GM19438 (cell line): ENCODE measurements around the gene POLR3GL.

ENCODE experiments used
- ATAC-seq: cut with Tn5 transposase; IDR thresholded peaks from one replicate; pipeline ENCODE4 v1.9.1; 2021; ENCODE audit warnings: low read depth; ENCODE audit not compliant: unreplicated experiment

POLR3GL gene

DNA sequence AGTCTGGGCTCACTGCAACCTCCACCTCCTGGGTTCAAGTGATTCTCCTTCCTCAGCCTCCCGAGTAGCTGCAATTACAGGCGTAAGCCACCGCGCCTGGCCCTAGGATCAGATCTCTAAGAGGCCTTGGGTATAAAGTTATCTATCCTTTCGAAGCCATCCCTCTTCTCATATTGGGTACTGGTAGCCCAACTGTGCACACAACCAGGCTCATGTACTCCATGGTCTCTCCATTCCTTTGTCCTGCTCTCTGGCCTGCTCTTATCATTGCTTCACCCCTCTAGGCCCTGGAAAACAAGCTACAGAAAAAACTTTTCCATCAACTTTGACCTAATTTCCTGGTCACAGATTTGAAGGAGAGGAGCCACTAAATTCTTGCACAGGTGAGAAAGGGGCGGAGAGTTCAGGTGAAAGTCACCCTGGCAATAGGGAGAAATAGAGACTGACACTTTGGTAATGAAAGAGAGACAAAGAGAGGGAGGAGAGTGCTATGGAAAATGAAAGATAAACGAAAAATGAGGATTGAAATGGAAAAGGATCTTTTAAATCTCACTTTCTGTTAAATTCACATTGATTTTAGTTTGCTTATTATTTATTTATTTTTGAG is 25.9 kb downstream of the POLR3GL start:
- no peak for ATAC-seq

DNA sequence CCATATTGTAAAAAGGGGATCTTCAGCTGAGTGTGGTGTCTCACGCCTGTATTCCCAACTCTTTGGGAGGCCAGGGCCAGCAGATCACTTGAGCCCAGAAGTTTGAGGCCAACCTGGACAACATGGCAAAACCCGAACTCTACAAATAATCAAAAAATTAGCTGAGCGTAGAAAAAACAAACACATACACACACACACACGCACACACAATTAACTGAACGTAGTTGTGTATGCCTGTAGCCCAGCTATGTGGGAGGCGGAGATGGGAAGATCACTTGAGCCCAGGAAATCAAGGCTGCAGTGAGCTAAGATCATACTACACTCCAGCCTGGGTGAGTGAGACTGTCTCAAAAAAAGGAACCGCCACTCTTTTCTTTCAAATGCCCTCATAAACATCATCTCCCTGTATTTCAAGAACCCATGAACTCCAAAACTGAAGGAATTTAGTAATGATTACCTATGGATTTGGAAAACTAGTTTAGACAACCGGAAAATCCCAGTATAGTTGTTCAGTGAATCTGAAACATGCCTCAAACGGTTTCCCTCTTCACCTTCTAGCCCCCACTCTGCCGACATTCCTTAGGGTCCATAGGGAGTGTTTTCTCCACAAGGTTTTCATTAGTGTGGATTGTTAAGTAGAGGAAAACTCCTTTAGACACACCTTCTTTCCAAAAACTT is 27.4 kb downstream of the POLR3GL start:
- ATAC-seq: no peak

DNA sequence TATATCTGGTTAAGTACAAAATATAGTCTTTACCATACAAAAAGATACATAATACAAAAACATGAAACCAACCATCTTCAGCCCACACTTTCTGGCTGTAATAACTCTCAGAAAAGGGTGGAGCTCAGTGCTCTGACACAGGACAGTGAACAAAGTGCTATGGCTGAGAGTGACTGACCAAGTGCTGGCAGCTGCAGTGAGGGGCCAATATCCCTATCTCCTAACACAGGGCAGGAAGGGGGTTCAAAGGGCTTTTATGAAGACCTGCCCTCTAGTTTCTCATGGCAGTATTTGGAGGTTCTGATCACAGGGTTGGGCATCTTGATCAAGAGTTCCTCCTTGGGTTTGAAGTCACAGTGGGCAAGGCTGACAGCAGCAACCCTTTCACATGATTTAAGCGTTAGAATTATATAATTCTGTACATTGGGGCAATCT is 28.0 kb downstream of the POLR3GL start:
- no peak for ATAC-seq

DNA sequence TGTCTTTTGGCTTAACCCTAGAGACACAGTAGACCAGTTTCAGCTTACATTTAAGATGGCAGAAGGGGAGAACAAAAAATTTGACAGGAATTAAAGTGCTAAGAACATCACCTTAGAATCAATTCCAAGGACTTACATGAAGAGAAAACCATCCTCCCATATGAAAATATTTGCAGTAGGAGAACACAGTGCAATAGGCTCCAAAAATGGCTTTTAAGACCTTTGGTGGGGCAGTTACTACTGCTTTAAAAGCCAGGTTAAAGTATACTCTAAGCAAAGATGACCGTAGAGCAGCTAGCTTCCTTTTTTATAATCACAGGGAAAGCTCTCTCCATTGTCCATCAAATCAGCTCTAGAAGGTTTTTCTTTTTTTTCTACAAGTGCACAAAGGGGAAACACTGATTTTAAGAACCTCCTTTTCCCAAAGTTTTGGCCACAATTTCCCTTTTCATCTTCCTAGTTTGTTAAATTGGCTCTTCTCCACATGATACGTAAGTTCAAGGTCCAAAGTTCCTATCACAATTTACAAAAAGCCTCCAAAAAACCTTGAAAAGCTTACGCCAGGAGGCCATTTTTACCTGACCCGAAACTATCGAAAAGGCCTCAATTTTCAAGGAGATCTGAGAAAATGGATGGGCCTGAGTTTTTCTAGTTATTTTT is 28.6 kb downstream of the POLR3GL start:
- ATAC-seq: no peak

DNA sequence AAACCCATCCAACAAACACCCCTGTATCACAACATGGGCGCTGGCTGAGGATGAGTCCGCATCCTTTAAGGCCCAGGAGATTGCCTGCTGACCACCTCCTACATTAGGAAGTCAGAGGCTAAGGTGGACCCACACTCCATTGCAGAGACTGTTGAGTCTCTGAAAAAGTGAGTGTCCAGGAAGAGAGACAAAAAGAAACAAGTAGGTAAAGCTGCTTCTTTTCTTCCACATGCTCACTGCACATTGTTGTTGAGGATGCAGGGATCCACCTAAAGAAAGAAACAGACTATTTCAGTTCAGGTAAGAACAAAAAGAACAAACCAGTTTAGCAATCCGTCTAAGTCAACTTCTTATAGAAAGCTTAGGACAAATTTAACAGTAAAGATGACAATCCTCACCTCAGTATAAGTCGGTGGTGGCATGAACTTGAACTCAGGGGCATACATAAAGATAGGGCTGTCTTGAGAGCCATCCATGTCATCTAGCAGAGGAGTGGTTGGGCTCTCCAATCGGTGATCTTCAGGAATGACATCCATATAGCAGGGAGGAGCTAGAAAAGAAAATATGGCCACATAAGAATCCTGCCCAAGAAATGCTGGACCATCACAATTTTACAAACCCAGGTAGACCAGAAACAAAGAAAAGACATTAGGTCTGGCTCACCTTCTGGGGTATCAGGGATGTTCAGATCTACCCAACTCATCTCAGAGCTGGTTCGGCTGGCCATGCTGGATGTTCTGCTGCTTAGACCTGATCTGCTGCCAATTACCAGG is 29.3 kb downstream of the POLR3GL start:
- no peak for ATAC-seq

DNA sequence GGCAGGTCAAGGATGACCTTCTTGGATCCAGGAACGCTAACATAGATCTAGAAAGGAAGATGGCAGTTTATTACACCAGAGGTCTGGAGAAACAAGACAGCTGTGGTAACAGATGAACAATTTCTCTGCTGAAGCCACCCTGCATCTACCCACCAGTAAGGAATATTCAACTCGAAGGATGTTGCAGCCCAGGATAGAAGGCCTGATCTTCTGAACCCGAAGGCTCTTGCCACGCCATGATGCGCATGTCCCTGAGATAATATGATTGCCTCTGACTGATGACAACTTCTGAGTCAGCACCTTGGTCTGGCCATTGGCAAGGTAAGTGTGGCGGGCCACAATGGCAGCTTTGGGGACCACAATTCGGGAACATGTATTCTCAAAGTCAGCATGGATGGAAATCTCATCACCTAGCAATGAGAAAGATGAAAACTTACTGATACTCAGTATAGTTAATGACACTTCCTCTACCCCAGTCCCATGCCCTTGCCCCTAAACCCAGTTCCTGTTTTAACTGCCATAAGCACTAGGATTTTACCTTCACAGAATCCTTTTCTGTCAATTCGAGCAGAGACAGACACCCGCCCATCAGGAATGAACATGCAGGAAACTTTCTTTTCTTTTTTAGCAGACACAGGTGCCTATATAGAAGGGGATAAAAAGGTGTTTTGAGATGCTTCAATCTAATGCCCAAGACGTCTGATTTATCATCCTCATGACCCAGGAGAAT is 30.1 kb downstream of the POLR3GL start:
- ATAC-seq: no peak

DNA sequence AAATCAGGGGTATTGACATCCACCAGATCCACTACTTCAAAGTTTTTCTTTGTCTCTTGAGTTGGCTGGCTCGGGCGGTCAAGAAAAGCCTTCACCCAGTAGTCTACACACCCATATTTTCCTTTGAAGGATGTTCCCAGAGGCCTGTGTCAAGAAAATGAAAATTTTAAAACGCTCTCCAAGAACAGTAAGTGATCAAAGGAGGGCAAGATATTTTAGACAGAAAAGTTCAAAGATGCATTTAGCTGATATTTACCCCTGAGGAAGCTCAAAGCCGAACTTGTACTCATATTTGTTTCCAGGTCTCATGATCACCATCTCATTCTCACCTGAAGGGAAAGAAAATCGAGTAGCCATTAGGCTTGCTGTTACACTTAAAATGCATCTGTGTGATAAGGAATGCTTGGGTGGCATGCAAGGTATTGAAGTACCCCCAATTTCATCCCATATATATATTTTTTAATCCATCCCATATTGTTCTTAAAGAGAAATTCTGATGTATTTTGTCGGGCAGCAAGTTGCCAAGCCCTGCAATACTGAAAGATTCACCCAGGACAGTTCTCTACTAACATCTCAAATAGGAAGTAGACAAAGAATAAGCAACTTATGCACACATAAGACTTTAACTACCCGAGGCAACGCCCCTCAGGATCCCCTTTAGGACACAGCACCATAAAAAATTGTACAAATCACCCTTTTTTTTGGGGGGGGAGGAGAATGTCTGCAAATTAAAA is 30.8 kb downstream of the POLR3GL start:
- no peak for ATAC-seq

DNA sequence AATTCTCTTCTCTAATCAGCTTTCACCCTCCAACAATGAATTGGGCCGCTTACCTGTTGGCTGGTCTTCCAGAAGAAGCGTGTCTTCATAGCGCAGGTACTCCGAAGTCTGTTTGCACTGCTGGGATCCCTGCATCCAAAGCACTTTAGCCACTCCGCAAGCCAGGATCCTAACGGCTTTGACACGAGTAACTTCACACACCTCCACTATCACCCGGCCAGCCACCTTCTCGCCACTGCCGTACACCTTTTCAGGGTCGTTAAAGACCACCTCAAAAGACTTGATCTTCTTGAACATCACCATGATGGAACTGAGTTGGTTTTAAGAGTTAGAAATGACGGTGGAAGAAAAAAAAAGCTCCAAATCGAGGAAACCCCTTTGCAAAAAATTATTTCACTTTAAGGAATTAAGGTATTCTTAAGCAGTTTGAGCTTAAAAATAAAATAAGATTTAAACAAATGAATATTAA is 31.5 kb downstream of the POLR3GL start:
- ATAC-seq: no peak

DNA sequence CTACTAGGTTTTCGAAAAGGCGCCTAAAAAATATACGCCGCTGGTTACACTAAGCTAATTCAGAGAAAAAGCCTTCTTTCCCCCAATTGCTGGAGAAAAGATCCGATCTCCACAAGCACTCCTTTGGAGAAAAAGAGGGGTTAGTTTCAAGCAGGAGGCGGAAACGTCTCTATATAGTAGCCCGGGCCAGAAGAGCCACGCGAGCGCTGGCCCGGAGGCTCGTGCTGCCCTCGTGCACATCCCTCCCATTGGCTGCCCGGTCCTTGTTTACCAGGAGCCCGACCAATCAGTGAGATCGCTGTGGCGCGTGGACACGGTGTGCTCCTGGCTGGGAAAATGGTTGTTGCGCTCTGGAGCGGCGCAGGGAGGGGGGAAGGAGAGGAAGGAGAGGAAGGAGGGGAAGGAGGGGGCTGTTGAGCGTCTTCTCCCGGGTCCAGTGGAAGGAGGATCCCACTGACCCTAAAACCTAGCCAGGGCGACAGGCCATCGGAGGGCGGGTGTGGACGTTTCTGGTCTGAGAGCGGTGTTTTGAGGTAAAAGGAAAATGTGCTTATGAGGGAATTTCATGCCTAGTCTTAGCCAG is 32.0 kb downstream of the POLR3GL start, which contains the start of gene TXNIP:
Gene TXNIP, minus strand, starts transcription at position 147 of the 583 bp plus-strand sequence. CDS start 313 bp downstream, outside the sequence.
- peak; percentile 89 for ATAC-seq

DNA sequence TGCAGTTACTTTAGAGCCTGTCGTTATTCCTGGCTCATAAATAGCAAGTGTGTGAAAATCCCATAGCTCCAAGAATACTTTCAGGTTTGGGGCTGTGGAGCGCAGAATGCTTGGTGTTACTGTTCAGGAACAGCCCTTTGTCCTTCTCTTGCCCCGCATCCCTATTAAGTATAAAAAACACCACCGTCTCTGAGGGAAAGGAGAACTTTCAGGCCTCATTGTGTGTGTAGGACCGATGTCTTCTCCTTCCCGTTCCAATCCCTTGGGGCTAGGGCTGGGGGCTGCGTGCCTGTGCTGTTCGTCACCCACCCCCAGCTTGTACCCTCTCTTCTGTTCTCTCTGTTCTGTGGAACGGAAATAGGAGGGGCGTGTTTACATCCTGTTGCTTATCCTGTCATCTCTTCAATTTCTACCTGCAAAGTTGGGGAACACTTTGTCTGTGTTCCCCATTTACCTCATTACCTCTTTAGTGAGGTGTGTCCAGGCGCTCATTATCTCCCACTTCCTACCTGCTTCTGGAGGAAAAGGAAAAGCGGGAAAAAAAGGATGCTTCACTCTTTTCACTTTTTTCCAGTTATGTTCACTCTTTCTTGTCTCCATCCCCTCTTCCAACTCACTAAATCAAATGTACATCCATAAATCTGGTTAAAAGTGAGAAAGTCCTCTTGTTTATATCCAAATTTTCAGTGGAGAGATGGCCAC is 32.7 kb downstream of the POLR3GL start:
- ATAC-seq: peak; percentile 55

DNA sequence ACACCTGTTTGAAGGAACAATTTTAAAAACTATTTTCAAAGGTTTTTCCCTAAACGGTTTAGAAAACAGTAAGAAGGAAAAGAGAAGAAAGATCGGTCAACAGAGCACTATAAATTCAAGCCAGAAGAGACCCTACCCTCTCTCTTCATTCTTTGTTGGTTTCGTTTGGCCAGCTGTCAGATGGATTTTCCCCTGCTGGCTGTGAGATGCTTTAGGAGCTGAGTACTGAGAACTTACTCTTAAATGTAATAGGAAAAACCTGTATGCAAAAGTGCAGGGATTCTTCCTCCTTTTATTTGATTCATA is 33.2 kb downstream of the POLR3GL start:
- ATAC-seq: no peak

DNA sequence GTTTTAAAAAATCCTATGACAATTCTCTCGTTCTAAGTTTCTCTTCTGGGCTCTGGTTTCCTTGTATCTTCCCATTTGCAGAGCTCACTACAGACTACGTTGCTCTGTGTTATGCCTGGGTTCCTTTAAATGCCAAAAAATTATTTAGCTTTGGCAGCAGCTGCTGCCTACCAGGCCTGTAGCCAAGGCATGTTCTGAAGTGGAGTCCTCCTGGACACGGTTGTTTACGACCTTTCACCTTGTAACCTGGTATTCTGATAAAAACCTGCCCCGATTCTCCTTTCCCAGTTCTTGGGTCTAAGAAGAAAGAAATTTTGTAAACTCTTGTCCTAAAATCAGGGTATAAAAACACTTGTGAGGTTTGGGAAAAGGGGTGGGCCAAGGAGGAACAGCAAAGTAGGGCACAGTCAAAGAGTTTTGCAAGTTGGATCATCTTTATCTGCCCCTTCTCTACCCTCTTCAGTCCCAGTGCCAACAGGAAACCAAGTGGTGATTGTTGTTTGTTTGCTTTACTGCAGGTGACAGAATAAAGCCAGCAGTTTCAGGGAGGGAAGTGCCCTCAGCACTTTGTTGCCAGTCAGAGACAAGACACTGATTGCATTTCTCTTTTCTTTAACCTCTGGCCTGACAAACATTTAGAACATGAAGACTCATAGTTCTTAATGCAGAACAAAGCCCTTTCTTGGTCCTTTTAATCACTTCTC is 35.0 kb downstream of the POLR3GL start:
- no peak for ATAC-seq

DNA sequence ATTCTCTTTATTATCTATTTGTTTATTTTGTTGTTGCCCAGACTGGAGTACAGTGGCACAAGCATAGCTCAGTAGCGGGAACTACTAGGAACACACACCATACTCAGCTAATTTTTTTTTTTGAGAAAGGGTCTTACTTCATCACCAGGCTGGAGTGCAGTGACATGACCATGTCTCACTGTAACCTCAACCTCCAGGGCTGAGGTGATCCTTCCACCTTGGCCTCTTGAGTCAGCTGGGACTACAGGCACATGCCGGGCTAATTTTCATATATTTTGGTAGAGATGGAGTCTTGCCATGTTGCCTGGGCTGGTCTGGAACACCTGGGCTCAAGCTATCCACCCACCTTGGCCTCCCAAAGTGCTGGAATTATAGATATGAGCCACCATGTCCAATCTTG is 37.2 kb downstream of the POLR3GL start:
- no peak for ATAC-seq

DNA sequence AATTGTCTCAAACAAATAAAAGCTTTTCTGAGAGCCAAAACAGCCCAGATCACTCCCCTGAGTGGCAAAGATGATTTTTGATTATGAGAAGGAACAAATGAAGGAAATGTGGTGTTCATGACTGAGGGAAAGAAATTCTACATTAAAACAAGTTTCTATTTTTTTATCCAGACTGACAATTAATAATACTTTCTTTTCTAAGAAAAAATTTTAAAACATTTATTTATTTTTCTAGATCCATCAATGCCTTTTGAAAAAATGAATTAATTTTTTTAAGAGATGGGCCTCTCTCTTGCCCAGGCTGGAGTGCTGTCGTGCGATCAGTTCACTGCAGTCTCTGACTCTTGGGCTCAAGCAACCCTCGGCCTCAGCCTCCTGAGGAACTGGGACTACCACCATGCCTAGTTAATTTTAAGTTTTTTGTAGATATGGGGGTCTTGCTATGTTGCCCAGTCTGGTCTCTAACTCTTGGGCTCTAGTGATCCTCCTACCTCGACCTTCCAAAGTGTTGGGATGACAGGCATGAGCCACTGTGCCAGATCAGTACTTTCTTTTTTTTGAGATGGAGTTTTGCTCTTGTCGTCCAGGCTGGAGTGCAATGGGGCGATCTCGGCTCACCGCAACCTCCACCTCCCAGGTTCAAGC is 43.1 kb downstream of the POLR3GL start:
- ATAC-seq: no peak

DNA sequence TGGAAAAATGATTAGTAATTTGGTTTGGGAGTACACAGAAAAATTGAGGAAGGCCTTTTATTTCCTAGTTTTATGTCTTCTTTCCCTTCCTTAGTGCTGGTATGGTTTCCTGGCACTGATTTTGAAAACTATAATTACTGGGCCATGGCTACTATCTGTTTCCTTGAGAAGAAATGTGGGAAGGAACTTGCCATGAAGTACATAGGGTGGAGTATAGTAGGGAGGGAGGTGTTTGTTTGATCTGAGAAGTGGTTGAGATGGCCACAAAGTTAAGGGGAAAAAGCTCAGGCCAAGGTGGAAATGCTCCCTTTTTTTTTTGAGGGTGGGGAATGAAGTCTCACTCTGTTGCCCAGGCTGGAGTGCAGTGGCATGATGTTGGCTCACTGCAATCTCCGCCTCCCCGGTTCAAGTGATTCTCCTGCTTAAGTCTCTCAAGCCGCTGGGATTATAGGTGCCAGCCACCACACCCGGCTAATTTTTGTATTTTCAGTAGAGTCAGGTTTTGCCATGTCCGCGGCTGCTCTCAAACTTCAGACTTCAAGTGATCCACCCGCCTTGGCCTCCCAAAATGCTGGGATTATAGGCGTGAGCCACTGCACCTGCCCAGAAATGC is 45.7 kb downstream of the POLR3GL start:
- ATAC-seq: no peak

DNA sequence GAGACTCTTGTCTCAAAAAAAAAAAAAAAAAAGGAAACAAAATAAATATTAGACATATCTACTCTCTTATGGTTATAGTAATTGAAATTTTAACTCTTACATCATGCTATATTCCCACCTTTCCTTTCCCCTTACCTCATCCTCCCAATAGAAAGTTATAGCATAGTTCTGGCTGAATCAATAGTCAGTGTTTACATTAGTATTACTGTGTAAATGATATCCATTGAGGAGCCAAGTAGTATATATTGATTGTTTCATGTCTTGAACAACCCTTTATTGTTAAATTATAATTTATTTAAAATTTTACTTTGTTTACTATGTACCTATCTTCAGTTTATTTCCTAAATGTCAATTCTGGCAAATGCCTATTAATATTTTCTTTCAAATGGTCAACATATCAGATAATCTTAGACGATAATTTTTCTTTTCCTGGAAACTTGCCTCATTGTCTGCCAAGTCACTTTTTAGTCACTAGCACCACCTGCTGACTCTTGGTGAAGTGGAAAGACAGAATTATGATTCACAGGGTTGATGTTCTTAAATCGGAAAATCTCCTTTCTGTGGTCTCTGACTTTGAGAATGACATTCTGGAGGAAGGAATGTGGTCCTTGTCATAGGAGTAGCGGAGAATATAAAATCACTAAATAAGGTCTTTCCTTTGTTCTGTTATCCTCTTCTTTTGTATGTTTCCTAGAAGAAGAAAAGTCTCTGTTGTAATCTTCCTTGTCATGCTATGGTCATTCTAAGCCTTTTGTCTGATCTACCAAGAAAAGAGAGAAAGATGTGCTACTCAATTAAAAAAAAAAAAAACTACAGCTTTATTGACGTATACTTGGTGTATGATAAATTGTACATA is 48.4 kb downstream of the POLR3GL start:
- ATAC-seq: no peak

DNA sequence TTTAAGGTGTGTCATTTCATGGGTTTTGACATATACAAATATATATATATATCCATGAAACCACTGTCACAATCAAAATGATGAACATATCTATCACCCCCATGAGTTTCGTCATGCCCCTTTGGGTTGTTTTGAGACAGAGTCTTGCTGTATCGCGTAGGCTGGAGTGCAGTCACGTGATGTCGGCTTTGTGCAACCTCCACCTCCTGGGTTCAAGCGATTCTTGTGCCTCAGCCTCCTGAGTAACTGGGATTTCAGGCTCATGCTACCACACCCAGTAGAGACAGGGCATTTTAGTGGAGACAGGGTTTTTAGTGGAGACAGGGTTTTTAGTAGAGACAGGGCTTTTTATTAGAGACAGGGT is 49.1 kb downstream of the POLR3GL start:
- ATAC-seq: no peak
